GM19239 (cell line): ENCODE measurements around the gene PDCD1LG2.

ENCODE experiments used
- DNase-seq: peaks from one replicate; pipeline ENCODE4 v3.0.0; 2011; ENCODE audit warnings: low spot score; ENCODE audit not compliant: insufficient read length
- FAIRE-seq: peaks from 2 replicates; lab custom pipeline; 2011; peaks lifted over from hg19 to GRCh38; lab: Jason Lieb, UNC

The PDCD1LG2 gene

GRCh38 chr9:5592904-5593303 lies 82.6 kb downstream of the PDCD1LG2 start:
- peak; percentile 79 for FAIRE-seq
- DNase-seq, result no peak

GRCh38 chr9:5593904-5594303 lies 83.6 kb downstream of the PDCD1LG2 start:
- peak; percentile 99 for FAIRE-seq
- no peak for DNase-seq

DNA sequence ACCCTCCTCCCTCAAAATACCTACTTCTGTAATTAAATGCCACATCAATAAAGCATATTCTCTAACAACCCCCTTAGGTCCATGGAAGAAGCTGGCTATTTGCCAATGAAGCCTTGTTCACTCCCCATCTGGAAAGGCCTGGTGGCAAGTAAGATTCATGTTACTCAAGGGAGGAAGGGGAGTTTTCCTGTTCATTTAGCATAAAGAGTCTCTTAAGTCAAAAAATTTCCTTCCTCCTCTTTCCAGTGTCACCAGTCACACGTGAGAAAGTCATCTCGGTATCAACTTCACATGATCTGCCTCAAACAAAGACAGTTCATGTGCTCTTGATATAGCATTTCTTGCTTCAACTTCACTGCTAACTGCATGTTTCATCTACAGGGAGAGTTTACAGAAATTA lies 85.8 kb downstream of the PDCD1LG2 start:
- peak; percentile 86 for FAIRE-seq

DNA sequence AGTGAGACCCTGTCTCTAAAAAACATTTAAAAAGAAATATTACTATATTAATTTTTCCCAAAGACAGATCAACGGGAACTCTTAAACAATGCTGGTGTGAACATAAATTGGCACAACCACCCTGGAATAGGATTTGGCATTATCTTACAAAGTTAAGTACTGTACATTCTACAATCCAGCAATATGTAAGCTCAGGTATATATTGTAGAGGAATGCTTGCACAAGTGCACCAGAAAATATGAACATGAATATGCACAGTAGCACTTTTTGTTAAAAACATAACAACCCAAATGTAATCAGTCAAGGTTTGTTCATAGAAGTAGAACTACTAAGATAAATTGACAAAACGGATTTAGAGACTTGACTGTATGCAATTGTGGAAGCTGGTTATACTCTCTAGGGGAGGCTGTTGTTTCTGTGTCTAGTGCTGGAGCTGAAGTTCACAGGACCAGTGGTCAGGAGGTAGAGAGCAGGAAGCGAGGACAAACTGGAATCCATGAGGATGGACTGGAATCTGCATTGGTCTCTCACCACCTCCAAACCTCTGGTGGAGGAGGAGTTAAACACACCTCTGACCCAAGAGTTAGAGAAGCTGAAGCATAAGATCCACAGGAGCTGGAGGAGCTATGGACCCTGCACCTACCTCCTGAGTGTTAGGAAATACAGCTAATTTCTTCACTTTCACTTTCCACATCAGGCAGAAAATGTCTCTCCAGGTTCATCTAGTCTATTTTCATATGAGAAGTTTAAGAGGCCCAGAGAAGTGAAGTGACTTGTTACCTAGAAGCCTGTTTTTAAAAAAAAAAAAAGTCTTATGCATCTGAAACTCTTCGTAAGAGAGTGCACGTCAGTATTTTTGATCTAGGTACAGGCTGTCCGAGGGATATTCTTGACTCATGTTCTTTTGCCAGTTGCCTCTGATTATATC lies 98.2 kb downstream of the PDCD1LG2 start:
- DNase-seq, result no peak
- FAIRE-seq, result peak; percentile 98

More for the DNA sequence above, 85.8 kb downstream of the PDCD1LG2 start:
- DNase-seq, result no peak

DNA sequence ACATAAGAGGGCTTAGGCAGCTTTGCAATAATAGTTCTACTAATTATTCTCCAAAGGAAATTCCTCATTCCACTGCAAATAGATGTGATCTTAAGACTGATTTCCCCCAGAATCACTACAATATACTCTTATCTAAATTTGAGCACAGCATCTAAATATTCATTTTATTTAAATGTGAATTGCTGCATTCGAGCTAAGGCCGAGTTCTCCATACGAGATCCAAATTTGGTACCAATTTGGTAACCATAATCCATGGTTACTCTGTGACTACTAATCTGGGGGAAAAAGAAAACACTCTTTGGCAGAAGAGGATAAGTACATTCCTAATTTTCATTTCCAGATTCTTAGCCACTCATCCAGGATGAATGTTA lies 98.9 kb downstream of the PDCD1LG2 start:
- DNase-seq (no peak), FAIRE-seq (no peak)

DNA sequence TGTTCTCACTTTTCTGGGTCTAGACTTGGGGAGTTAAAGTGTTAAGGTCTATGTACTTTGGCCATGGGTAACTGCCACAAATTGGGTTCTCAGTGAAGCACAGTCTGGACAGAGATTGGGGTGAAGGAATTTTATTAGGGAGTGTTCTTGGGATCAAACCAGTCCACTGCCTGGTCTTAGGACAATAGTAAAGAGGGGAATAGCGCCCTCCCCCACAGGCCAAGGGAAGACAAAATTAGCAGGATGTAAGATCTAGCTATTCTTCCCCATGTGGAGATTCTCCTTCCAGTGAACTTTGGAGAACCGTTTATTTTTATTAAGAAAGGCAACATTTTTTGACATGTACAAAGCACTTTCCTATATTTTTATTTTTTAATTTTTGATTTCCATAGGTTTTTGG lies 100.2 kb downstream of the PDCD1LG2 start:
- FAIRE-seq (peak; percentile 82), DNase-seq (no peak)

- DNase-seq (no peak), FAIRE-seq (no peak)
These were observed 101.2 kb downstream of the PDCD1LG2 start for GRCh38 chr9:5611321-5612184.

DNA sequence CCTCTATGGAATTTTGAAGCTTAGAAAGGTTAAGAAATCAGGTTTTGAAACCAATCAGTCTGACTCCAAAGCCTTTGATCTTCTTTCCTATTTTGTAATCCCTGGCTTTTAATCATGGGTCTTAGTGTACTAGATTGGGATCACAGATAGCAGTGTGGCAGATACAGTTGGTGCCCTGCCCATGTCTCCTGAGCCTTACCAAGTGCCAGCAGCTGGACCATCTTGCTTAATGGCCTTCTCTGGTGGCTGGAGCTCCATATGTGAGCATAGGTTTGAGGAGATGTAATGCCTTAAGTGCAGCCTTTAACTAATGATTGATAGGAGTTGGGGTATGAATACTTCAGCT lies 101.8 kb downstream of the PDCD1LG2 start:
- DNase-seq (no peak), FAIRE-seq (no peak)

GRCh38 chr9:5614192-5614591 lies 103.9 kb downstream of the PDCD1LG2 start:
- FAIRE-seq (no peak), DNase-seq (no peak)

- DNase-seq, result no peak
- FAIRE-seq, result no peak
These were observed 104.7 kb downstream of the PDCD1LG2 start for GRCh38 chr9:5614985-5615384.

- DNase-seq (no peak), FAIRE-seq (peak; percentile 96)
These were observed 107.4 kb downstream of the PDCD1LG2 start for GRCh38 chr9:5617749-5618148.

DNA sequence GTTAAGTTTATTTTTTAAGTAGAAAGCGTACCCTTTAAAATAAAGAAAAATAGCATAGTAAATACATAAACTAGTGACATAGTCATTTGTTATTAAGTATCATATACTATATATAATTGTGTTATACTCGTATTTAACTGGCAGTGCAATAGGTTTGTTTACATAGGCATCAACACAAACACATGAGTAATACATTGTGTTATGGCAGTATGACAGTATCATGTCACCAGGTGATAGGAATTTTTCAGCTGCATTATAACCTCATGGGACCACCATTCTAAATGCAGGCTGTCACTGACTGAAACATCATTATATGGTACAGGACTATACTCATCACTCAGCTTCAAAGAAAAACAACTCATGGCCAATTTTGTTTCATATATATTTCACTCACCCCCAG lies 110.2 kb downstream of the PDCD1LG2 start:
- FAIRE-seq, result no peak
- no peak for DNase-seq
